ENCODE data around the gene B4GALNT3.

DNA sequence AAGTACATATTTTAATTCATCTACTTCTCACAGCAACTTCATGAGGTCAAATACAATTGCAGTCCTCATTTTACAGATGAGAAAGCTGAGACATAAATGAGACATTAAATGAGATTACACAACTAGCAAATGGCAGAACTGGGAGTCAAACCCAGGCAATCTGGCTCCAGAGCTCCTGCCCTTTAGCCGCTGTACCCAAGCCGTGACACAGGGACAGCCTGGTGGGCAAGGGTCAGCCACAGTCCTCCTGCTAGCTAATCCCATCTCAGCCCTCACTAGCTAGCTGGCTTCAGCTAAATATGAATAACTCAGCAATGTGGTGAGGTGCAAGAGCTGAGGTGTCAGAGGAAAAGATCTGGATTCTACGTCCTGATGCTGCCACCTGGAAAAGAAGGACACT is 148.7 kb downstream of the B4GALNT3 start:
- TF ChIP-seq, protein P1, sequence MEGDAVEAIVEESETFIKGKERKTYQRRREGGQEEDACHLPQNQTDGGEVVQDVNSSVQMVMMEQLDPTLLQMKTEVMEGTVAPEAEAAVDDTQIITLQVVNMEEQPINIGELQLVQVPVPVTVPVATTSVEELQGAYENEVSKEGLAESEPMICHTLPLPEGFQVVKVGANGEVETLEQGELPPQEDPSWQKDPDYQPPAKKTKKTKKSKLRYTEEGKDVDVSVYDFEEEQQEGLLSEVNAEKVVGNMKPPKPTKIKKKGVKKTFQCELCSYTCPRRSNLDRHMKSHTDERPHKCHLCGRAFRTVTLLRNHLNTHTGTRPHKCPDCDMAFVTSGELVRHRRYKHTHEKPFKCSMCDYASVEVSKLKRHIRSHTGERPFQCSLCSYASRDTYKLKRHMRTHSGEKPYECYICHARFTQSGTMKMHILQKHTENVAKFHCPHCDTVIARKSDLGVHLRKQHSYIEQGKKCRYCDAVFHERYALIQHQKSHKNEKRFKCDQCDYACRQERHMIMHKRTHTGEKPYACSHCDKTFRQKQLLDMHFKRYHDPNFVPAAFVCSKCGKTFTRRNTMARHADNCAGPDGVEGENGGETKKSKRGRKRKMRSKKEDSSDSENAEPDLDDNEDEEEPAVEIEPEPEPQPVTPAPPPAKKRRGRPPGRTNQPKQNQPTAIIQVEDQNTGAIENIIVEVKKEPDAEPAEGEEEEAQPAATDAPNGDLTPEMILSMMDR (IDR thresholded peaks at IDR 0.05), result no peak
- no peak for TF ChIP-seq POLR2A (IDR thresholded peaks at IDR 0.05; ENCODE audit: low read depth)
